ENCODE results near the gene ICAM1. TPM values are rescaled to one million over a fixed set of nuclear protein-coding genes. Genes with fewer than 3 reads are reported as not detected.

The ICAM1 gene
- total and polyA plus RNA-seq, 2 of the 8 experiments (the other 6 are each of a cell fraction or from before 2014, with no cell fraction given) = 4.0 to 9.4 TPM

- TF ChIP-seq GABPA (IDR thresholded peaks at IDR 0.05; ENCODE audit: borderline replicate concordance, insufficient read depth, low read length) = no peak
- TF ChIP-seq KDM1A (IDR thresholded peaks at IDR 0.05; ENCODE audit: borderline replicate concordance, low read length) = no peak
- no peak for TF ChIP-seq BCL11A (IDR thresholded peaks at IDR 0.05; ENCODE audit: low read depth in 2 of 2, low read length in 2 of 2)
- TF ChIP-seq NANOG (IDR thresholded peaks at IDR 0.05; ENCODE audit: insufficient read depth, low read depth, low read length, poor library complexity, severe bottlenecking) = no peak
- peak; percentile 90 for TF ChIP-seq JUND (IDR thresholded peaks at IDR 0.05; ENCODE audit: low read length)
- TF ChIP-seq HDAC2 (IDR thresholded peaks at IDR 0.05; ENCODE audit: borderline replicate concordance in 1 of 2, low read depth in 2 of 2, low read length in 2 of 2) = peak in 1 of 2 experiments; percentile 43; a peak in 1 of 4 replicates
- TF ChIP-seq CBX8 (IDR thresholded peaks at IDR 0.05; ENCODE audit: borderline replicate concordance, low read depth, low read length) = no peak
Observed at GRCh38 chr19:10251792-10252694, 18.9 kb upstream of the ICAM1 start, which contains the start of gene MRPL4 (continued).

Measured in H1 (cell line).